Mesodermal cell (in vitro differentiated cells): ENCODE data around the gene ZNF138.

ENCODE experiments used
- H3K27ac ChIP-seq: 2 replicates; pipeline ENCODE4 v1.7.0; 2013; ENCODE audit warnings: mild to moderate bottlenecking, low read depth, low read length, moderate library complexity; ENCODE audit not compliant: severe bottlenecking
- H3K36me3 ChIP-seq: 2 replicates; pipeline ENCODE4 v1.7.1; 2013; ENCODE audit warnings: mild to moderate bottlenecking, low read length, moderate library complexity; ENCODE audit not compliant: control insufficient read depth, insufficient read depth
- H3K4me1 ChIP-seq: one replicate; pipeline ENCODE4 v1.7.1; 2013; ENCODE audit warnings: mild to moderate bottlenecking, low read length; ENCODE audit not compliant: insufficient read depth, control insufficient read depth, poor library complexity, severe bottlenecking
- H3K4me3 ChIP-seq: 2 replicates; pipeline ENCODE4 v1.7.0; 2013; ENCODE audit warnings: low read length, control low read depth, mild to moderate bottlenecking; ENCODE audit not compliant: insufficient read depth, poor library complexity, severe bottlenecking; ENCODE audit errors: extremely low read depth
- H3K9me3 ChIP-seq: 2 replicates; pipeline ENCODE4 v1.7.1; 2013; ENCODE audit warnings: mild to moderate bottlenecking, low read length, moderate library complexity; ENCODE audit not compliant: control insufficient read depth
- WGBS, 2 experiments: methylation state at CpG; one replicate each; pipeline ENCODE4 v1.1.5; 2013; ENCODE audit warnings: missing lambda C conversion rate in 2 of 2; ENCODE audit not compliant: insufficient coverage in 2 of 2; 5-methylcytosine and 5-hydroxymethylcytosine counted together

Gene ZNF138

GRCh38 chr7:64868499-64868898 lies 74.3 kb downstream of the ZNF138 start:
- H3K4me1 ChIP-seq, result no peaks in the 10 kb centered on the region
- 95% methylated on average over 7 to 8 of the region's 11 CpGs for WGBS, 2 experiments

DNA sequence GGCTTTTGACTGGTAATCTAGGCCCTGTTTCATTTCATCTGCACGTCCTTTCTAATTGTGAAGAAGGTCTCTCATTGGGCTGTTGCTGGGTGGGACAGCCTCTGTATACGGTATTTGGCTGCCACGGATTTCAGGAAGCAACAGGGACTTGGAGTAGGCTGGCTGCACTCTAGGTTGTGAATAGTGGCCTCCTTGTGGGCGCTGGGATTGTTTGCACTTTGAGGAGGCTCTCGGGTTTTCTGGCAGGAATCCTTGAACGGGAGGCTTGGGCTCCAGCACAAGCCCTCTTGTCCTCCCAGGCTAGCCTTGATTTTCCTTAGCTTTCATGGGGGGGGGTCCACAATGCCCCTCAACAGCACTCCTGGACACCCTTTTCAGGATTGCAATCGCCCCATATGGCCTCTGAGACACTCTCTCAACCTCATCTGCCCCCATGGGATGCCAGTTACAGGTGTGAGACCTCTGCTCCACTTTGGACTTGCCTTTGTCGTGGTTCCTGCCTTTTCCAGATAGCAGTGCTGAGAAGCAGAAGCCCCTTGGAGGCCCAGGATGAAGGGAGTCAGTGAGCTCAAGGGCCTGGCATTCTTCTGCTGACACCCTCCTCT lies 75.0 kb downstream of the ZNF138 start:
- Histone ChIP-seq H3K4me1 (no peaks in the 10 kb centered on the region), H3K36me3 (no peaks in the 10 kb centered on the region), H3K9me3 (peaks cover 6% of the 10 kb centered on the region), H3K4me3 (no peak overlapping the region), H3K27ac (no peak overlapping the region)
- 71 to 77% methylated on average over 7 to 8 of the region's 8 CpGs for WGBS, 2 experiments

More at GRCh38 chr7:64868499-64868898, 74.3 kb downstream of the ZNF138 start:
- H3K9me3 ChIP-seq, result peaks cover 6% of the 10 kb centered on the region
- H3K36me3 ChIP-seq, result no peaks in the 10 kb centered on the region
- H3K27ac ChIP-seq, result no peak overlapping the region
- H3K4me3 ChIP-seq, result no peak overlapping the region

DNA sequence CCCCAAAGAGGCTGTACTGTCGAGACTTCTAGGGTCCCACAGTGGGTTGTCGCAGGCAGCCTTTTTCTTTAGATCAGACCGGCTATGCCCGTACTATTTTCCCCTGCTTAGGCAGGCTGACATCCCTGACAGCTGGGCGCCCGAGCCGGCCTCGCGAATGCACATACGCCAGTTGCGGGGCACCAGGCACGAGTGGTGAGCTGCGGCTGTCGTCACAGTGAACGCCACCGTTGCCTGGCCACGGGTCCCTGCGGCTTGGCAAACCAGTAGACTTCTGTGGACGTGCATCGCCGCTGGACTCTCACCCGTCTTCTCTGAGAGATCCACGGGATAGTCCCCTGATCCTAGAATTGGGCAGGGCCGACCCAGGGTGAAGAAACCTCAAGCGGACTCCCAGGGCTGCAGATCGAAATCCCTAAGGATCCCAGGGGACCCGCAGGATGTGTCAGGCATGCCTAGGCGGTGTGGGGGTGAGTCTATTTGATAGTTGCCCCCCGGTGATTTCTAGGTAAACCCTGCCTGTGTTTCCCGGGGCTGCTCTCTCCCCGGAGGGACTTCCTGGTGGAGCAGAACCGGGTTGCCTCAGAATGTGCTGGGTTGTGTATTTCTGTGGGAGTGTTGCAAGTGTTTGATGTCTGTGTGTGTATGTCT lies 75.8 kb downstream of the ZNF138 start:
- Histone ChIP-seq H3K9me3 (peaks cover 7% of the 10 kb centered on the region), H3K4me1 (no peaks in the 10 kb centered on the region), H3K4me3 (no peak overlapping the region), H3K27ac (no peak overlapping the region), H3K36me3 (no peaks in the 10 kb centered on the region)
- WGBS, 2 experiments, result 90 to 93% methylated on average over 17 to 31 of the region's 32 CpGs

GRCh38 chr7:64870656-64871055 lies 76.4 kb downstream of the ZNF138 start:
- no peak overlapping the region for H3K4me3 ChIP-seq
- H3K9me3 ChIP-seq, result peaks cover 9% of the 10 kb centered on the region
- no peaks in the 10 kb centered on the region for H3K4me1 ChIP-seq
- no peaks in the 10 kb centered on the region for H3K36me3 ChIP-seq
- no peak overlapping the region for H3K27ac ChIP-seq
- WGBS, 2 experiments, result 93 to 96% methylated on average over 9 to 10 of the region's 13 CpGs

DNA sequence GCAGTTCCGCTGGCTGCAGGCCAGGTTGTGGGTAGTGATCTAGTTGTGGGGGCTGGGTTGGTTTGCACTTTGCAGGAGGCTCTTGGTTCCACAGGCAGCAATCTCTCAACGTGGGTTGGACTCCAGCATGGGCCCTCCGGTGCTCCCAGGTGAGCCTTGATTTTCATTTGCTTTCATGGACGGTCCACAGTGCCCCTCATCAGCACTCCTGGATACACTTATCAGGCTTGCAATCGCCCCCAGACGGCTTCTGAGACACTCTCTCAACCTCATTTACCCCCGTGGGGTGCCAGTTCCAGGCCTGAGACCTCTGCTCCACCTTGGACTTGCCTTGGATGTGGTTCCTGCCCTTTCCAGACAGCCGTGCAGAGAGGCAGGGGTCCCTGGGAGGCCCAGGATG lies 77.5 kb downstream of the ZNF138 start:
- WGBS, 2 experiments, result 79 to 80% methylated on average over 8 of the region's 8 CpGs
- Histone ChIP-seq H3K4me3 (no peak overlapping the region), H3K4me1 (no peaks in the 10 kb centered on the region), H3K27ac (no peak overlapping the region), H3K9me3 (peaks cover 9% of the 10 kb centered on the region), H3K36me3 (no peaks in the 10 kb centered on the region)

DNA sequence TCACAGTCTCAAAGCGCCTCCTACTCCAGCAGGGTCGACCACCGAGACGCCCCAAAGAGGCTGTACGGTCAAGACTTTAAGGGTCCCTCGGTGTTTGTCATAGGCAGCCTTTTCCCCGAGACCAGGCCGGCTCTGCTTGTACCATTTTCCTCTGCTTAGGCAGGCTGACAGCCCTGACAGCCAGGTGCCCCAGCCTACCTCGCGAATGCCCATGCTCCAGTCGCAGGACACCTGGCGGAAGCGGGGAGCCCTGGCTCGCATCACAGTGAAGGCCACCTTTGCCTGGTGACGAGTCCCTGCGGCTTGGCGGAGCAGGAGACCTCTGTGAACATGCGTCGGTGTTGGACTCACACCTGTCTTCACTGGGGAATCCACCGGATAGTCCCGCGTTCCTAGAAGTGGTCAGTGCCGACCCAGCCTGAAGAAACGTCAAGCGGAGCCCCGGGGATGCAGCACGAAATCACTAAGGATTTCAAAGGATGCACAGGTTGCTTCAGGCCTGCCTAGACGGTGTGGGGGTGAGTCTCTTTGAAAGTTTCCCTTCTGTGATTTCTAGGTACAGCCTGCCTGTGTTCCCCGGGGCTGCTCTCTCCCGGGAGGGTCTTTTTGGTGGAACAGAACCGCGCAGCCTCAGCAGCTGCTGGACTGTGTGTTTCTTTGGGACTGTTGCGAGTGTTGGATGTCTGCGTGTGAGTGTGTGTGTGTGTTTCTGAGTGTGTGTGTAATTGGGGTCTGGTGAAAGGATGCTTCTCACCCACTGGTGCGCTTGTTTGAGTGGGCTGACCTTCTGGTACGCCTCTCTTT lies 78.3 kb downstream of the ZNF138 start:
- Histone ChIP-seq H3K27ac (no peak overlapping the region), H3K9me3 (peaks cover 9% of the 10 kb centered on the region), H3K4me1 (no peaks in the 10 kb centered on the region), H3K4me3 (no peak overlapping the region), H3K36me3 (no peaks in the 10 kb centered on the region)
- WGBS, 2 experiments, result 91 to 92% methylated on average over 32 to 35 of the region's 36 CpGs

DNA sequence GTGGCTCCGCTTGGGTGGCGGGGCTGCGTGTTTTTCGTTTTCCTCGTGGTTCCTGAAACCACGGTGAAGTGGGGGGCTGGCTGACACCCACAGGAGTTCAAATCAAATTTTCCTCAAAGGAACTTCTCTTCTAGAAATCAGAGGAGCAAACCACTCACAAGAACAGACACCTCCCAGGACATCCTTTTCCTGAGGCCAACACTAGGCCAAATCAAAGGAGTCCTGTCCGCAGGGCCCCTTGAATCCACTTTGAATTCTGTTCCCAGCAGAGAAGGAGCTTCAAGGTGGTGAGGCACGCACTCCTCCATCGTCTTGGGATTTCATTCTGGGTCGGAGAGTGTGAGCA lies 78.9 kb downstream of the ZNF138 start:
- Histone ChIP-seq H3K4me1 (no peaks in the 10 kb centered on the region), H3K4me3 (no peak overlapping the region), H3K36me3 (no peaks in the 10 kb centered on the region), H3K27ac (no peak overlapping the region), H3K9me3 (peaks cover 12% of the 10 kb centered on the region)
- 86 to 95% methylated on average over 9 to 10 of the region's 10 CpGs for WGBS, 2 experiments

DNA sequence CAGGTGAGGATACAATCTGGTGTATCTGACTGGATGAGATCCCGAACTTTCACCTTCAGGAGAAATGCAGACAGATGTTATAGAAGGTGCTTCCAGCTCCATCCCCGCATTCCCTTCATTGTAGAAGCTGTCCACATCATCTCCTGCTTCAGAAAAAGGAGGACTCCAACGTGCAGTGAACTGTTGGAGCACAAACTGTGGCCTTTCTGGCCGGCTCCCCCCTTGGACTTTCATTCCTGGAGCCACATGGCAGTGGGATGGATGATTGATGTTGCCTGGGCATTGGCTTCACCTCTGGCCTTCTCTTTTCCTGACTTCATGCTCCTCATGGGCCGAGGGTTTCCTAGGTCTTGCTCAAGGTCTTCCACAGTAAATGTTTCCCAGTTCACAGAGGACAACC lies 79.3 kb downstream of the ZNF138 start:
- H3K27ac ChIP-seq, result no peak overlapping the region
- WGBS, 2 experiments, result 64 to 73% methylated on average over 4 to 5 of the region's 5 CpGs
- H3K36me3 ChIP-seq, result no peaks in the 10 kb centered on the region
- H3K4me1 ChIP-seq, result no peaks in the 10 kb centered on the region
- H3K9me3 ChIP-seq, result peaks cover 15% of the 10 kb centered on the region
- no peak overlapping the region for H3K4me3 ChIP-seq

- Histone ChIP-seq H3K27ac (no peak overlapping the region), H3K36me3 (no peaks in the 10 kb centered on the region), H3K4me3 (no peak overlapping the region), H3K9me3 (peaks cover 15% of the 10 kb centered on the region), H3K4me1 (no peaks in the 10 kb centered on the region)
- WGBS, 2 experiments, result 79 to 80% methylated on average over 9 to 10 of the region's 10 CpGs
Measured at GRCh38 chr7:64874114-64874513, 79.9 kb downstream of the ZNF138 start.

DNA sequence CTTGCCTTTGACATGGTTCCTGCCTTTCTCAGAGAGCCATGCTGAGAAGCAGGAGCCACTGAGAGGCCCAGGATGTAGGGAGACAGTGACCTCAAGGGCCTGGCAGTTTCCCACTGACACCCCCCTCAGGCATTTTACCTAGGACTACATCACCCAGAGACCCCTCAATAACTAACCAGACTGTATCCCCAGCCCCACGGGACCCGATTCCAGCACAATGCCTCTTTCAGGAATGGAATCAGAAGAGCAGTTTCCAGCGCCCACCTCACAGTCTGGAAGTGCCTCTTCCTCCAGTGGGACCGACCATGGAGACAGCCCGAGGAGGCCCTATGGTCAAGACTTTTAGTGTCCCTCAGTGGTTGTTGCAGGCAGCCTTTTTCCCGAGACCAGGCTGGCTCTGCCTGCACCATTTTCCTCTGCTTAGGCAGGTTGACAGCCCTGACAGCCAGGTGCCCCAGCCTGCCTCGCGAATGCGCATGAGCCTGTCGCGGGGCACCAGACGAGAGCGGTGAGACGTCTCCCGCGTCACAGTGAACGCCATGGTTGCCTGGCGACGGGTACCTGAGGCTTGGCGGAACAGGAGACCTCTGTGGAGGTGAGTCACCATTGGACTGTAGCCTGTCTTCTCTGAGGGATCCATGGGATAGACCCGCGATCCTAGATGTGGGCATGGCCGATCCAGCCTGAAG lies 80.5 kb downstream of the ZNF138 start:
- Histone ChIP-seq H3K36me3 (no peaks in the 10 kb centered on the region), H3K4me1 (no peaks in the 10 kb centered on the region), H3K9me3 (peaks cover 15% of the 10 kb centered on the region), H3K4me3 (no peak overlapping the region), H3K27ac (no peak overlapping the region)
- WGBS, 2 experiments, result 83 to 87% methylated on average over 19 to 23 of the region's 23 CpGs
